HEK293 (cell line): Measurements from ENCODE around the gene UQCR11.
A peak's percentile ranks its signal among the peaks of the same experiment; 100 is the strongest.

Experiments
- FEZF1 ChIP-seq: fragments of 450-650 bp; formaldehyde crosslinking; IDR thresholded peaks from 2 replicates; pipeline ENCODE4 v1.5.1; 2016; ENCODE audit warnings: missing biosample characterization, missing genetic modification characterization
- MZF1 ChIP-seq: fragments of 450-650 bp; formaldehyde crosslinking; IDR thresholded peaks from 2 replicates; pipeline ENCODE4 v1.5.1; 2017; ENCODE audit warnings: missing biosample characterization, missing genetic modification characterization, borderline replicate concordance
- PRDM1 ChIP-seq: fragments of 450-650 bp; formaldehyde crosslinking; IDR thresholded peaks from 2 replicates; pipeline ENCODE4; 2016; ENCODE audit warnings: missing biosample characterization, missing genetic modification characterization
- ZFP69B ChIP-seq: fragments of 450-650 bp; formaldehyde crosslinking; IDR thresholded peaks from 2 replicates; pipeline ENCODE4 v1.5.1; 2016; ENCODE audit warnings: missing biosample characterization, missing genetic modification characterization
- ZNF114 ChIP-seq: fragments of 450-650 bp; formaldehyde crosslinking; IDR thresholded peaks from 2 replicates; pipeline ENCODE4 v1.5.0; 2017; ENCODE audit warnings: missing biosample characterization, missing genetic modification characterization
- ZNF266 ChIP-seq: fragments of 450-650 bp; formaldehyde crosslinking; IDR thresholded peaks from 2 replicates; pipeline ENCODE4 v1.5.1; 2016; ENCODE audit warnings: missing biosample characterization, missing genetic modification characterization, low read depth
- ZNF423 ChIP-seq: fragments of 450-650 bp; formaldehyde crosslinking; IDR thresholded peaks from 2 replicates; pipeline ENCODE4 v1.5.1; 2016; ENCODE audit warnings: missing biosample characterization, missing genetic modification characterization
- ZNF433 ChIP-seq: fragments of 450-650 bp; formaldehyde crosslinking; IDR thresholded peaks from 2 replicates; pipeline ENCODE4 v1.5.1; 2016; ENCODE audit warnings: missing biosample characterization, missing genetic modification characterization, low read depth
- ZNF473 ChIP-seq: fragments of 450-650 bp; formaldehyde crosslinking; IDR thresholded peaks from 2 replicates; pipeline ENCODE4 v1.5.1; 2017; ENCODE audit warnings: missing biosample characterization, missing genetic modification characterization
- ZNF544 ChIP-seq: fragments of 450-650 bp; formaldehyde crosslinking; IDR thresholded peaks from 2 replicates; pipeline ENCODE4 v1.5.0; 2017; ENCODE audit warnings: missing biosample characterization, missing genetic modification characterization
- ZNF549 ChIP-seq: fragments of 450-650 bp; IDR thresholded peaks from 2 replicates; pipeline ENCODE4 v1.5.1; 2018; ENCODE audit warnings: missing biosample characterization, missing genetic modification characterization, mild to moderate bottlenecking, inconsistent platforms, moderate library complexity
- ZNF600 ChIP-seq: fragments of 450-650 bp; formaldehyde crosslinking; IDR thresholded peaks from 2 replicates; pipeline ENCODE4 v1.5.1; 2016; ENCODE audit warnings: missing biosample characterization, missing genetic modification characterization
- ZNF610 ChIP-seq: fragments of 450-650 bp; formaldehyde crosslinking; IDR thresholded peaks from 2 replicates; pipeline ENCODE4 v1.5.1; 2016; ENCODE audit warnings: missing biosample characterization, missing genetic modification characterization, borderline replicate concordance
- ZNF654 ChIP-seq: fragments of 450-650 bp; formaldehyde crosslinking; IDR thresholded peaks from 2 replicates; pipeline ENCODE4 v1.5.1; 2016; ENCODE audit warnings: low read depth, missing biosample characterization, missing genetic modification characterization
- ZNF670 ChIP-seq: fragments of 450-650 bp; formaldehyde crosslinking; IDR thresholded peaks from 2 replicates; pipeline ENCODE4 v1.5.1; 2016; ENCODE audit warnings: missing biosample characterization, missing genetic modification characterization, low read depth
- ZNF792 ChIP-seq: fragments of 450-650 bp; formaldehyde crosslinking; IDR thresholded peaks from 2 replicates; pipeline ENCODE4 v1.5.1; 2016; ENCODE audit warnings: missing biosample characterization, missing genetic modification characterization
- TF ChIP-seq, protein P1 (sequence below): fragments of 450-650 bp; formaldehyde crosslinking; IDR thresholded peaks from 2 replicates; pipeline ENCODE4 v1.5.0; 2017; ENCODE audit warnings: missing biosample characterization, missing genetic modification characterization, borderline replicate concordance
- TF ChIP-seq, protein P2 (sequence below): fragments of 450-650 bp; formaldehyde crosslinking; IDR thresholded peaks from 2 replicates; pipeline ENCODE4 v1.5.1; 2016; ENCODE audit warnings: missing biosample characterization, missing genetic modification characterization
- TF ChIP-seq, protein P3 (sequence below): fragments of 450-650 bp; formaldehyde crosslinking; IDR thresholded peaks from 2 replicates; pipeline ENCODE4 v1.5.1; 2016; ENCODE audit warnings: missing biosample characterization, missing genetic modification characterization
- TF ChIP-seq, protein P4 (sequence below): fragments of 450-650 bp; IDR thresholded peaks from 2 replicates; pipeline ENCODE4 v1.5.1; 2018; ENCODE audit warnings: missing biosample characterization, mild to moderate bottlenecking, missing genetic modification characterization
- TF ChIP-seq, protein P5 (sequence below): fragments of 450-650 bp; formaldehyde crosslinking; IDR thresholded peaks from 2 replicates; pipeline ENCODE4 v1.5.1; 2016; ENCODE audit warnings: missing biosample characterization, missing genetic modification characterization, borderline replicate concordance
- TF ChIP-seq, protein P6 (sequence below): fragments of 450-650 bp; formaldehyde crosslinking; IDR thresholded peaks from 2 replicates; pipeline ENCODE4 v1.5.1; 2016; ENCODE audit warnings: missing biosample characterization, missing genetic modification characterization

Gene UQCR11

DNA sequence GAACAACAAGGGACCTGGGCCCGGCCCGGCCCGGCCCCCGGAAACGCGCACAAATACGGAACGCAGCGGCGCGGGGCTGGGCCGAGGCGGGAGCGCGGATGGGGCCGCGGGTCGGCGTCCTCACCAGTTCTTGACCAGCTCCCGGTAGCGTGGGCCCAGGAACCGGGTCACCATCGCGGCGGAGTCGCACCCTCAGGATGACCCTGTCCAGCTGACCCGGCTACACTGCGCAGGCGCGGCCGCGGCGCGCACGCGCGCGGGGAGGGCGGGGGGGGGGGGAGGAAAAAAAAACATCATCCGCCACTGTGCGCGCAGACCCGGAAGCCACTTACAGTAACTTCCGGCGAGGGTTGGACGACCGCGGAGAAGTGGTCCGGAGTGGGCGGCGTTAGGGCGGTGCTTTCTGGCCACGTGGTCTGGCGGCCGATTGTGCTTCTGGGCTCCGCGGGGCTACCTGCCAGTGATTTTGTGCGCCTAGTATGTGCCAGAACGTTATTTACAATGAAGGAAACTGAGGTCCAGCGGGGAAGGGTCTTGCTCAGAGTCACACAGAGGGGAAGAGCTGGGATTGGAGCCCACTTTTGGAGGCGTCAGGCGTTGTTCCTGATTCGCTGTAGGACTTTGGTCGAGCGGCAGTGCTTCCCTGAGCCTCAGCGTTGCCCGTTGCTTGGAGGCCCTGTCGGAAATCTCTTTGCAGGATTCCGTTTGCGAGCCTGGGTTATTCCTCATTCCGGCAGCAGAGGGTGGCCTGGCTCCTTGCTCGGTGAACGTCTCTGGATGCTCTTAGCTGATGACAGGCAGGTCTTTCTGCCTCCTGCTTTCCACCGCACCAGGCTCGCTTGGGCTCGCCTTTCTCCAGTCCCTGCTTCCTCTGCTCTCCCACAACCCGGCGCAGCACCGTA, at the start of gene UQCR11 (continued):
- TF ChIP-seq, protein P1, sequence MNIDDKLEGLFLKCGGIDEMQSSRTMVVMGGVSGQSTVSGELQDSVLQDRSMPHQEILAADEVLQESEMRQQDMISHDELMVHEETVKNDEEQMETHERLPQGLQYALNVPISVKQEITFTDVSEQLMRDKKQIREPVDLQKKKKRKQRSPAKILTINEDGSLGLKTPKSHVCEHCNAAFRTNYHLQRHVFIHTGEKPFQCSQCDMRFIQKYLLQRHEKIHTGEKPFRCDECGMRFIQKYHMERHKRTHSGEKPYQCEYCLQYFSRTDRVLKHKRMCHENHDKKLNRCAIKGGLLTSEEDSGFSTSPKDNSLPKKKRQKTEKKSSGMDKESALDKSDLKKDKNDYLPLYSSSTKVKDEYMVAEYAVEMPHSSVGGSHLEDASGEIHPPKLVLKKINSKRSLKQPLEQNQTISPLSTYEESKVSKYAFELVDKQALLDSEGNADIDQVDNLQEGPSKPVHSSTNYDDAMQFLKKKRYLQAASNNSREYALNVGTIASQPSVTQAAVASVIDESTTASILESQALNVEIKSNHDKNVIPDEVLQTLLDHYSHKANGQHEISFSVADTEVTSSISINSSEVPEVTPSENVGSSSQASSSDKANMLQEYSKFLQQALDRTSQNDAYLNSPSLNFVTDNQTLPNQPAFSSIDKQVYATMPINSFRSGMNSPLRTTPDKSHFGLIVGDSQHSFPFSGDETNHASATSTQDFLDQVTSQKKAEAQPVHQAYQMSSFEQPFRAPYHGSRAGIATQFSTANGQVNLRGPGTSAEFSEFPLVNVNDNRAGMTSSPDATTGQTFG = no peak
- no peak for TF ChIP-seq ZNF544 (tag by site-specific recombination)
- TF ChIP-seq, protein P2, sequence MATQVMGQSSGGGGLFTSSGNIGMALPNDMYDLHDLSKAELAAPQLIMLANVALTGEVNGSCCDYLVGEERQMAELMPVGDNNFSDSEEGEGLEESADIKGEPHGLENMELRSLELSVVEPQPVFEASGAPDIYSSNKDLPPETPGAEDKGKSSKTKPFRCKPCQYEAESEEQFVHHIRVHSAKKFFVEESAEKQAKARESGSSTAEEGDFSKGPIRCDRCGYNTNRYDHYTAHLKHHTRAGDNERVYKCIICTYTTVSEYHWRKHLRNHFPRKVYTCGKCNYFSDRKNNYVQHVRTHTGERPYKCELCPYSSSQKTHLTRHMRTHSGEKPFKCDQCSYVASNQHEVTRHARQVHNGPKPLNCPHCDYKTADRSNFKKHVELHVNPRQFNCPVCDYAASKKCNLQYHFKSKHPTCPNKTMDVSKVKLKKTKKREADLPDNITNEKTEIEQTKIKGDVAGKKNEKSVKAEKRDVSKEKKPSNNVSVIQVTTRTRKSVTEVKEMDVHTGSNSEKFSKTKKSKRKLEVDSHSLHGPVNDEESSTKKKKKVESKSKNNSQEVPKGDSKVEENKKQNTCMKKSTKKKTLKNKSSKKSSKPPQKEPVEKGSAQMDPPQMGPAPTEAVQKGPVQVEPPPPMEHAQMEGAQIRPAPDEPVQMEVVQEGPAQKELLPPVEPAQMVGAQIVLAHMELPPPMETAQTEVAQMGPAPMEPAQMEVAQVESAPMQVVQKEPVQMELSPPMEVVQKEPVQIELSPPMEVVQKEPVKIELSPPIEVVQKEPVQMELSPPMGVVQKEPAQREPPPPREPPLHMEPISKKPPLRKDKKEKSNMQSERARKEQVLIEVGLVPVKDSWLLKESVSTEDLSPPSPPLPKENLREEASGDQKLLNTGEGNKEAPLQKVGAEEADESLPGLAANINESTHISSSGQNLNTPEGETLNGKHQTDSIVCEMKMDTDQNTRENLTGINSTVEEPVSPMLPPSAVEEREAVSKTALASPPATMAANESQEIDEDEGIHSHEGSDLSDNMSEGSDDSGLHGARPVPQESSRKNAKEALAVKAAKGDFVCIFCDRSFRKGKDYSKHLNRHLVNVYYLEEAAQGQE = peak; percentile 43; the same call in 1 of the 2 replicates
- TF ChIP-seq, protein P3, sequence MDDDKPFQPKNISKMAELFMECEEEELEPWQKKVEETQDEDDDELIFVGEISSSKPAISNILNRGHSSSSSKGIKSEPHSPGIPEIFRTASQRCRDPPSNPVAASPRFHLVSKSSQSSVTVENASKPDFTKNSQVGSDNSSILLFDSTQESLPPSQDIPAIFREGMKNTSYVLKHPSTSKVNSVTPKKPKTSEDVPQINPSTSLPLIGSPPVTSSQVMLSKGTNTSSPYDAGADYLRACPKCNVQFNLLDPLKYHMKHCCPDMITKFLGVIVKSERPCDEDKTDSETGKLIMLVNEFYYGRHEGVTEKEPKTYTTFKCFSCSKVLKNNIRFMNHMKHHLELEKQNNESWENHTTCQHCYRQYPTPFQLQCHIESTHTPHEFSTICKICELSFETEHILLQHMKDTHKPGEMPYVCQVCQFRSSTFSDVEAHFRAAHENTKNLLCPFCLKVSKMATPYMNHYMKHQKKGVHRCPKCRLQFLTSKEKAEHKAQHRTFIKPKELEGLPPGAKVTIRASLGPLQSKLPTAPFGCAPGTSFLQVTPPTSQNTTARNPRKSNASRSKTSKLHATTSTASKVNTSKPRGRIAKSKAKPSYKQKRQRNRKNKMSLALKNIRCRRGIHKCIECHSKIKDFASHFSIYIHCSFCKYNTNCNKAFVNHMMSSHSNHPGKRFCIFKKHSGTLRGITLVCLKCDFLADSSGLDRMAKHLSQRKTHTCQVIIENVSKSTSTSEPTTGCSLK (tag by site-specific recombination) = no peak
- TF ChIP-seq ZNF600 (tag by site-specific recombination) = peak; percentile 98
- TF ChIP-seq ZNF654 (tag by site-specific recombination) = peak; percentile 94
- TF ChIP-seq PRDM1 = peak; percentile 71
- TF ChIP-seq, protein P4, sequence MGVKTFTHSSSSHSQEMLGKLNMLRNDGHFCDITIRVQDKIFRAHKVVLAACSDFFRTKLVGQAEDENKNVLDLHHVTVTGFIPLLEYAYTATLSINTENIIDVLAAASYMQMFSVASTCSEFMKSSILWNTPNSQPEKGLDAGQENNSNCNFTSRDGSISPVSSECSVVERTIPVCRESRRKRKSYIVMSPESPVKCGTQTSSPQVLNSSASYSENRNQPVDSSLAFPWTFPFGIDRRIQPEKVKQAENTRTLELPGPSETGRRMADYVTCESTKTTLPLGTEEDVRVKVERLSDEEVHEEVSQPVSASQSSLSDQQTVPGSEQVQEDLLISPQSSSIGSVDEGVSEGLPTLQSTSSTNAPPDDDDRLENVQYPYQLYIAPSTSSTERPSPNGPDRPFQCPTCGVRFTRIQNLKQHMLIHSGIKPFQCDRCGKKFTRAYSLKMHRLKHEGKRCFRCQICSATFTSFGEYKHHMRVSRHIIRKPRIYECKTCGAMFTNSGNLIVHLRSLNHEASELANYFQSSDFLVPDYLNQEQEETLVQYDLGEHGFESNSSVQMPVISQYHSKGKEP (tag by site-specific recombination) = no peak
- TF ChIP-seq MZF1 (tag by site-specific recombination) = no peak
- TF ChIP-seq FEZF1 (tag by site-specific recombination) = no peak
- no peak for TF ChIP-seq ZNF114 (tag by site-specific recombination)
- TF ChIP-seq ZNF792 (tag by site-specific recombination) = no peak
- TF ChIP-seq ZFP69B (tag by site-specific recombination) = peak; percentile 25; the same call in 1 of the 2 replicates
- no peak for TF ChIP-seq ZNF266 (tag by site-specific recombination)
- TF ChIP-seq, protein P5, sequence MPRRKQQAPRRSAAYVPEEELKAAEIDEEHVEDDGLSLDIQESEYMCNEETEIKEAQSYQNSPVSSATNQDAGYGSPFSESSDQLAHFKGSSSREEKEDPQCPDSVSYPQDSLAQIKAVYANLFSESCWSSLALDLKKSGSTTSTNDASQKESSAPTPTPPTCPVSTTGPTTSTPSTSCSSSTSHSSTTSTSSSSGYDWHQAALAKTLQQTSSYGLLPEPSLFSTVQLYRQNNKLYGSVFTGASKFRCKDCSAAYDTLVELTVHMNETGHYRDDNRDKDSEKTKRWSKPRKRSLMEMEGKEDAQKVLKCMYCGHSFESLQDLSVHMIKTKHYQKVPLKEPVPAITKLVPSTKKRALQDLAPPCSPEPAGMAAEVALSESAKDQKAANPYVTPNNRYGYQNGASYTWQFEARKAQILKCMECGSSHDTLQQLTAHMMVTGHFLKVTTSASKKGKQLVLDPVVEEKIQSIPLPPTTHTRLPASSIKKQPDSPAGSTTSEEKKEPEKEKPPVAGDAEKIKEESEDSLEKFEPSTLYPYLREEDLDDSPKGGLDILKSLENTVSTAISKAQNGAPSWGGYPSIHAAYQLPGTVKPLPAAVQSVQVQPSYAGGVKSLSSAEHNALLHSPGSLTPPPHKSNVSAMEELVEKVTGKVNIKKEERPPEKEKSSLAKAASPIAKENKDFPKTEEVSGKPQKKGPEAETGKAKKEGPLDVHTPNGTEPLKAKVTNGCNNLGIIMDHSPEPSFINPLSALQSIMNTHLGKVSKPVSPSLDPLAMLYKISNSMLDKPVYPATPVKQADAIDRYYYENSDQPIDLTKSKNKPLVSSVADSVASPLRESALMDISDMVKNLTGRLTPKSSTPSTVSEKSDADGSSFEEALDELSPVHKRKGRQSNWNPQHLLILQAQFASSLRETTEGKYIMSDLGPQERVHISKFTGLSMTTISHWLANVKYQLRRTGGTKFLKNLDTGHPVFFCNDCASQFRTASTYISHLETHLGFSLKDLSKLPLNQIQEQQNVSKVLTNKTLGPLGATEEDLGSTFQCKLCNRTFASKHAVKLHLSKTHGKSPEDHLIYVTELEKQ (tag by site-specific recombination) = peak; percentile 26; the same call in 1 of the 2 replicates
- TF ChIP-seq ZNF433 (tag by site-specific recombination) = no peak
- TF ChIP-seq ZNF670 = no peak
- TF ChIP-seq ZNF423 (tag by site-specific recombination) = no peak
- TF ChIP-seq, protein P6, sequence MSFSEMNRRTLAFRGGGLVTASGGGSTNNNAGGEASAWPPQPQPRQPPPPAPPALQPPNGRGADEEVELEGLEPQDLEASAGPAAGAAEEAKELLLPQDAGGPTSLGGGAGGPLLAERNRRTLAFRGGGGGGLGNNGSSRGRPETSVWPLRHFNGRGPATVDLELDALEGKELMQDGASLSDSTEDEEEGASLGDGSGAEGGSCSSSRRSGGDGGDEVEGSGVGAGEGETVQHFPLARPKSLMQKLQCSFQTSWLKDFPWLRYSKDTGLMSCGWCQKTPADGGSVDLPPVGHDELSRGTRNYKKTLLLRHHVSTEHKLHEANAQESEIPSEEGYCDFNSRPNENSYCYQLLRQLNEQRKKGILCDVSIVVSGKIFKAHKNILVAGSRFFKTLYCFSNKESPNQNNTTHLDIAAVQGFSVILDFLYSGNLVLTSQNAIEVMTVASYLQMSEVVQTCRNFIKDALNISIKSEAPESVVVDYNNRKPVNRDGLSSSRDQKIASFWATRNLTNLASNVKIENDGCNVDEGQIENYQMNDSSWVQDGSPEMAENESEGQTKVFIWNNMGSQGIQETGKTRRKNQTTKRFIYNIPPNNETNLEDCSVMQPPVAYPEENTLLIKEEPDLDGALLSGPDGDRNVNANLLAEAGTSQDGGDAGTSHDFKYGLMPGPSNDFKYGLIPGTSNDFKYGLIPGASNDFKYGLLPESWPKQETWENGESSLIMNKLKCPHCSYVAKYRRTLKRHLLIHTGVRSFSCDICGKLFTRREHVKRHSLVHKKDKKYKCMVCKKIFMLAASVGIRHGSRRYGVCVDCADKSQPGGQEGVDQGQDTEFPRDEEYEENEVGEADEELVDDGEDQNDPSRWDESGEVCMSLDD (tag by site-specific recombination) = no peak
- no peak for TF ChIP-seq ZNF473 (tag by site-specific recombination)
- no peak for TF ChIP-seq ZNF549 (tag by site-specific recombination)
- TF ChIP-seq ZNF610 (tag by site-specific recombination) = peak; percentile 45; the same call in 1 of the 2 replicates
